Fibroblast of skin of back (primary cell): ENCODE data around the gene TMBIM1. TPM values are rescaled to one million over a fixed set of nuclear protein-coding genes. Genes with fewer than 3 reads are reported as not detected.

ENCODE experiments used
- DNase-seq: peaks from one replicate; pipeline ENCODE4 v3.0.0-alpha.2; 2013
- polyA plus RNA-seq, 2 experiments: library from polyadenylated mRNA; unstranded; fragments of 120-200 nt; gene quantifications; one replicate each; pipeline ENCODE4 v1.2.1, GENCODE V29; 2013; ENCODE audit not compliant: insufficient read length in 2 of 2

The TMBIM1 gene
- 107 TPM for polyA plus RNA-seq (2013, experiment 1 of 2; ENCODE audit: insufficient read length)
- polyA plus RNA-seq (2013, experiment 2 of 2; ENCODE audit: insufficient read length) = 77.6 TPM

- DNase-seq = peak; percentile 73
Measured at GRCh38 chr2:218292048-218293014, at the start of gene TMBIM1. TMBIM1 (minus strand) TSS chr2:218292503; CDS start chr2:218282141, 10,362 bp downstream.

- no peak for DNase-seq
Measured at GRCh38 chr2:218341381-218341780, 49.1 kb upstream of the TMBIM1 start.

GRCh38 chr2:218340656-218341055 lies 48.4 kb upstream of the TMBIM1 start:
- DNase-seq = no peak

- no peak for DNase-seq
Measured at GRCh38 chr2:218334531-218334930, 42.2 kb upstream of the TMBIM1 start.

- DNase-seq = no peak
Measured at GRCh38 chr2:218332920-218333645, 40.8 kb upstream of the TMBIM1 start.

GRCh38 chr2:218332288-218332687 lies 40.0 kb upstream of the TMBIM1 start:
- DNase-seq = no peak

GRCh38 chr2:218331745-218332144 lies 39.4 kb upstream of the TMBIM1 start:
- DNase-seq = no peak

- DNase-seq = no peak
Measured at GRCh38 chr2:218329826-218330593, 37.7 kb upstream of the TMBIM1 start.

GRCh38 chr2:218329027-218329825 lies 36.9 kb upstream of the TMBIM1 start:
- no peak for DNase-seq

GRCh38 chr2:218328294-218328693 lies 36.0 kb upstream of the TMBIM1 start:
- no peak for DNase-seq

- DNase-seq = no peak
Measured at GRCh38 chr2:218327451-218328210, 35.3 kb upstream of the TMBIM1 start.

GRCh38 chr2:218326315-218326714 lies 34.0 kb upstream of the TMBIM1 start:
- no peak for DNase-seq

GRCh38 chr2:218325566-218326160 lies 33.4 kb upstream of the TMBIM1 start:
- DNase-seq = peak; percentile 19

- peak; percentile 52 for DNase-seq
Measured at GRCh38 chr2:218323526-218324472, 31.5 kb upstream of the TMBIM1 start.

GRCh38 chr2:218322768-218323525 lies 30.6 kb upstream of the TMBIM1 start:
- peak; percentile 68 for DNase-seq

GRCh38 chr2:218320704-218321336 lies 28.5 kb upstream of the TMBIM1 start:
- no peak for DNase-seq

- no peak for DNase-seq
Measured at GRCh38 chr2:218319813-218320365, 27.6 kb upstream of the TMBIM1 start.

- DNase-seq = no peak
Measured at GRCh38 chr2:218318241-218318640, 25.9 kb upstream of the TMBIM1 start.
